WI38 (cell line): ENCODE measurements around the gene CD59.

Experiments
- H3K4me3 ChIP-seq: 2 replicates; pipeline ENCODE4 v1.5.1; 2011; ENCODE audit warnings: low read depth, mild to moderate bottlenecking, control low read depth, low read length
- CTCF ChIP-seq: IDR thresholded peaks from 2 replicates; pipeline ENCODE4 v1.5.1; 2012; ENCODE audit warnings: low read depth, mild to moderate bottlenecking, control low read depth, low read length

CD59 gene

GRCh38 chr11:33736148-33736812, at the start of gene CD59:
Gene CD59 (minus strand): TSS chr11:33736423. CDS start chr11:33722445, 13,978 bp downstream.
- TF ChIP-seq CTCF = no peak
- H3K4me3 ChIP-seq = peak within 1 kb of the TSS; percentile 91

DNA sequence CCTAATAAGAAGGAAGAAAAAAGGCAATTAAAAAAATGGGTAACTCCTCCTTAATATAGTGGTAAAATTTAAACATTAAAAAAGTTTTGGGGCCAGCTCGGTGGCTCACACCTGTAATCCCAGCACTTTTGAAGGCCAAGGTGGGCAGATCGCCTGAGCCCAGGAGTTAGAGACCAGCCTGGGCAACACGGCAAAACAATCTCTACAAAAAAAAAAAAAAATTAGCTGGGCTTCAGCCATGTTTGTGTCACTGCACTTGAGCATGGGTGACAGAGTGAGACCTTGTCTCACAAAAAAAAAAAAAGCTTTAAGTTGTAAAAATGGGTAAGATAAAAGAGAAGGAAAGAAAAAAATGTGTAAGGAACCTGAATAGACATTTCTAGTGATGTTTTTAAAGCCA, 49.4 kb upstream of the CD59 start:
- no peak for TF ChIP-seq CTCF
- H3K4me3 ChIP-seq = no peak overlapping the region

- no peak overlapping the region for H3K4me3 ChIP-seq
- TF ChIP-seq CTCF = no peak
Observed at GRCh38 chr11:33779849-33780528, 43.8 kb upstream of the CD59 start.

DNA sequence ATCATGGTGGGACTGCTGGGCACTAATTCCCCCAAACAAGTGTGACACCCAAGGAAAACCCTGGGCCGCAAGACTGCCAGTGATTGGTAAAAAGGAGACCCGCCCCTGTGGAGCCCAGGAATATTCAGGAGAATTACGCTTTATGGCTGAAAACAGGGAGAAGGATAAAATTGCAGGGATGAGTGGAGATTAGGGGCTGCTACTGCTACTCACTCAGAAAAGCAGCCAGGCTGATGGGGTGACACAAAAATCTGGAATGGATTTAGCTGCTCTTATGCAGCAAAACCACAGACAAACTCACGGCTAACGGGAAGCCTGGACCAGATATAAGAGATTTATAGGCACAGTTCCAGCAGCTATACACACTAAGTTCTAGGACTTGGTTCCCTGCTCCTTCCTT, 42.5 kb upstream of the CD59 start:
- H3K4me3 ChIP-seq = no peak overlapping the region
- TF ChIP-seq CTCF = no peak

DNA sequence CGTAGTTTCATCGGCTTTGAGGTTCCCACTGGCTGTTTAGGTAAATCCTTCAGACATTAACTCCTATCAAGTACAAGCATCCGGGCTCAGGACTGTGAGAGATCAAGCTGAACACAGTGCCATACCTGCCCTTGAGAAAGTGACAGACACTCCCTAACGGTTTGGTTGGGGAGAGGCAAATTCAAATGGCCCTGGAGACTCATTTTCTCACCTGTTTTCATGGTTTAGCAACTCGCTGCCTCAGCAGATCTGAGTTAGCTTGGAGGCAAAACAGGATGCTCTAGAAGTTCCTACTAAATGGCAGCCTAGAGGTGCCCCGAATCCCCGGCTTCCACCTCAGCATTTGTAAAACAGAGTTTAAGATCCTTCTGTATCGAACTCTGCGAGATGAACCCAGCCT, 41.7 kb upstream of the CD59 start:
- no peak overlapping the region for H3K4me3 ChIP-seq
- no peak for TF ChIP-seq CTCF

GRCh38 chr11:33775832-33776470, 39.7 kb upstream of the CD59 start:
- no peak overlapping the region for H3K4me3 ChIP-seq
- no peak for TF ChIP-seq CTCF

DNA sequence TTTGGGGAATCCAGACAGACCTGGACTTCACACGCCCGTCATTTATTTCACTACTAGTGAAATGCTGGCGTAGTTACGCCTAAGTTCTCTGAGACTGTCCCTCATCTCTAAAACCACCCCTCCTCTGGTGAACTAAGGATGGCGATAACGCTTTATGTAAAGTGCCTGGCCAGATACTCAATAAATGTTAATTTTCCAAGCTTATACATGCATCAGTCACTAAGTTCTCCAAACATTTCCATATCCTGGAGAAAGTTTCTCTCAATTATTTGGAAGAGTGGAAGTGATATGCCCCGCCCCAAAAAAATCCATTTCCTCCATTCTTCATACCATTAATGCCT, 39.2 kb upstream of the CD59 start:
- TF ChIP-seq CTCF = no peak
- H3K4me3 ChIP-seq = no peak overlapping the region
